Measurements from ENCODE around the gene FAM81A.

DNA sequence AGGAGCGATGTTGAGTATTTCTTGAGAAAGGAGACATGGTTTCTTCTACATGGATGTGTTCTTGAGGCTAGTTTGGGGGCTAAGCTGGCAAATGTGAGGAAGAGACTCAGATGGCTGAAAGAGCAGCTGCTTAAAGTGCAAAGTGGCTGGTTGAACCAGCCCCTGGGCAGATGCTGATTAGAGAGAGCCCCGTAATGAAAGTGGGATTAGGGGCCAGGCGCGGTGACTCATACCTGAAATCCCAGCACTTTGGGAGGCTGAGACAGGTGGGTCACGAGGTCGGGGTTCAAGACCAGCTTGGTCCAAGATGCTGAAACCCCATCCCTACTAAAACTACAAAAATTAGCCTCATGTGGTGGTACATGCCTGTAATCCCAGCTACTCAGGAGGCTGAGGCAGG, 98.6 kb downstream of the FAM81A start:
- TF ChIP-seq, protein P1, sequence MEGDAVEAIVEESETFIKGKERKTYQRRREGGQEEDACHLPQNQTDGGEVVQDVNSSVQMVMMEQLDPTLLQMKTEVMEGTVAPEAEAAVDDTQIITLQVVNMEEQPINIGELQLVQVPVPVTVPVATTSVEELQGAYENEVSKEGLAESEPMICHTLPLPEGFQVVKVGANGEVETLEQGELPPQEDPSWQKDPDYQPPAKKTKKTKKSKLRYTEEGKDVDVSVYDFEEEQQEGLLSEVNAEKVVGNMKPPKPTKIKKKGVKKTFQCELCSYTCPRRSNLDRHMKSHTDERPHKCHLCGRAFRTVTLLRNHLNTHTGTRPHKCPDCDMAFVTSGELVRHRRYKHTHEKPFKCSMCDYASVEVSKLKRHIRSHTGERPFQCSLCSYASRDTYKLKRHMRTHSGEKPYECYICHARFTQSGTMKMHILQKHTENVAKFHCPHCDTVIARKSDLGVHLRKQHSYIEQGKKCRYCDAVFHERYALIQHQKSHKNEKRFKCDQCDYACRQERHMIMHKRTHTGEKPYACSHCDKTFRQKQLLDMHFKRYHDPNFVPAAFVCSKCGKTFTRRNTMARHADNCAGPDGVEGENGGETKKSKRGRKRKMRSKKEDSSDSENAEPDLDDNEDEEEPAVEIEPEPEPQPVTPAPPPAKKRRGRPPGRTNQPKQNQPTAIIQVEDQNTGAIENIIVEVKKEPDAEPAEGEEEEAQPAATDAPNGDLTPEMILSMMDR (optimal IDR thresholded peaks at IDR 0.05 in 1 of 3, IDR thresholded peaks at IDR 0.05 in 1 of 3, conservative IDR thresholded peaks at IDR 0.05 in 1 of 3; ENCODE audit: extremely low read depth in 1 of 3, insufficient read depth in 2 of 3, low read length in 3 of 3): no peak
- no peak for TF ChIP-seq EZH2 (IDR thresholded peaks at IDR 0.05; ENCODE audit: low read length)
